PC-9 (cell line): ENCODE data around the gene BBIP1. TPM values are rescaled to one million over a fixed set of nuclear protein-coding genes. Genes with fewer than 3 reads are reported as not detected.

Experiments
- BruUV-seq: library from RNA; stranded (reverse); fragments of 400-500 nt; replicated peaks from 2 replicates; lab custom pipeline; 2021; lab: Mats Ljungman, UMichigan
- CTCF ChIA-PET: fragments of 300-600 bp; sonication (Branson Sonifier 250); formaldehyde crosslinking; loops from one replicate; lab custom pipeline; 2022; ENCODE audit warnings: antibody characterized with exemption; lab: Charles Lee
- POLR2A ChIA-PET: fragments of 300-600 bp; sonication (Branson Sonifier 250); formaldehyde crosslinking; loops from one replicate; lab custom pipeline; 2022; ENCODE audit warnings: antibody characterized with exemption; ENCODE audit not compliant: unreplicated experiment; lab: Charles Lee
- DNase-seq, 2 experiments: peaks; one replicate each; pipeline versions ENCODE4 v3.0.0 to v3.0.0-alpha.2; 2015 to 2022; ENCODE audit warnings: mixed read lengths in 1 of 2
- H2AFZ ChIP-seq: fragments of 200-600 bp; sonication (generic); 2 replicates; pipeline ENCODE4 v1.8.1; 2017; ENCODE audit warnings: antibody characterized with exemption
- H3F3A ChIP-seq: fragments of 200-600 bp; sonication (generic); 2 replicates; pipeline ENCODE4 v1.8.1; 2017; ENCODE audit warnings: antibody characterized with exemption, mild to moderate bottlenecking, low read depth; ENCODE audit not compliant: insufficient read depth
- H3K27ac ChIP-seq: fragments of 200-600 bp; sonication (generic); 2 replicates; pipeline ENCODE4 v1.6.1; 2016; ENCODE audit warnings: mixed run types
- H3K27me3 ChIP-seq: fragments of 200-600 bp; sonication (generic); 2 replicates; pipeline ENCODE4 v1.6.1; 2016; ENCODE audit warnings: low read depth, mixed run types; ENCODE audit not compliant: insufficient read depth
- H3K36me3 ChIP-seq: fragments of 200-600 bp; sonication (generic); 2 replicates; pipeline ENCODE4 v1.6.1; 2016; ENCODE audit warnings: low read depth, mixed run types
- H3K4me1 ChIP-seq: fragments of 200-600 bp; sonication (generic); replicated peaks from 2 replicates; pipeline ENCODE4 v1.6.1; 2016; ENCODE audit warnings: mixed run types; ENCODE audit not compliant: insufficient read depth
- H3K4me2 ChIP-seq: fragments of 200-600 bp; sonication (generic); 2 replicates; pipeline ENCODE4 v1.6.1; 2017; ENCODE audit warnings: mixed run types
- H3K4me3 ChIP-seq: fragments of 200-600 bp; sonication (generic); 2 replicates; pipeline ENCODE4 v1.6.1; 2016; ENCODE audit warnings: mixed run types
- H3K79me2 ChIP-seq: fragments of 200-600 bp; sonication (generic); 2 replicates; pipeline ENCODE4 v1.6.1; 2017; ENCODE audit warnings: low read depth, mixed run types
- H3K9me2 ChIP-seq: fragments of 200-600 bp; sonication (generic); 2 replicates; pipeline ENCODE4 v1.8.1; 2017; ENCODE audit warnings: mild to moderate bottlenecking; ENCODE audit not compliant: insufficient read depth
- H3K9me3 ChIP-seq: fragments of 200-600 bp; sonication (generic); 2 replicates; pipeline ENCODE4 v1.8.1; 2016; ENCODE audit warnings: low read depth; ENCODE audit not compliant: insufficient read depth
- H4K20me1 ChIP-seq: fragments of 200-600 bp; sonication (generic); 2 replicates; pipeline ENCODE4 v1.8.1; 2017; ENCODE audit not compliant: insufficient read depth
- EZH2 ChIP-seq: fragments of 200-600 bp; sonication (generic); IDR thresholded peaks from 2 replicates; pipeline ENCODE4 v1.8.0; 2017; ENCODE audit warnings: antibody characterized with exemption, low read depth
- intact Hi-C: fragments of 100-400 bp; cut with micrococcal nuclease; formaldehyde crosslinking; loops from one replicate; pipeline ENCODE4 v1.10.0; 2022; ENCODE audit not compliant: unreplicated experiment
- total RNA-seq: library from RNA; stranded (reverse); gene quantifications from 2 replicates; pipeline ENCODE4 v1.2.3, GENCODE V29; 2021
- TF ChIP-seq, protein P1 (sequence below): fragments of 200-600 bp; sonication (generic); conservative IDR thresholded peaks from 2 replicates; pipeline ENCODE4 v1.6.1; 2017; ENCODE audit warnings: mixed run types, antibody characterized with exemption, mild to moderate bottlenecking, moderate library complexity

The BBIP1 gene
- total RNA-seq, 1 experiment from 2014 or later: 14.9 TPM

DNA sequence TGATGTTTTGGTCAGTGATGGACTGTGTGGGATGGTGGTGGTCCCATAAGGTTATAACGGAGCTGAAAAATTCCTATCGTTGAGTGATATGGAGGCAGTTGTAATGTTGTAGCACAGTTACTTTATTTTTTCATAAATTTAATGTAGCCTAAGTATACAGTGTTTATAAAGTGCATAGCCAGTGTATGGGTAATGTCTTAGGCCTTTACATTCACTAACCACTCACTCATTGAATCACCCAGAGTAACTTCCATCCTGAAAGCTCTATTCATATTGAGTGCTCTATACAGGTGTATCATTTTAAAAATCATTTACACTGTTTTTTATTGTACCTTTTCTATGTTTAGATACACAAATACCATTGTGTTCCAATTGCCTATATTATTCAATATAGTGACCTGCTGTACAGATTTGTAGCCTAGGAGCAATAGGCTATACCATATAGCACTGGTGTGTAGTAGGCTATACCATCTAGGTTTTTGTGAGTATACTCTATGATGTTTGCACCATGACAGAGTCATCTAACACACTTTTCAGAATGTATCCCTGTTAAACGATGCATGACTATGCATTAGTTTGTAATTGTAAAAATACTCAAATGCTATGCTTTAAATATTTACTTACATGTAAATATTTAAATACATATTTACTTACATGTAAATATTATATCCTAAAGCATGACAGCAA, 26.2 kb downstream of the BBIP1 start:
- CTCF ChIA-PET: no interaction called here
- H3K4me2 ChIP-seq: no peak overlapping the region
- BruUV-seq: no TSS peak
- no peaks in the 10 kb centered on the region for H3K9me2 ChIP-seq
- no peaks in the 10 kb centered on the region for H3F3A ChIP-seq
- H3K79me2 ChIP-seq: no peaks in the 10 kb centered on the region
- H3K9me3 ChIP-seq: no peaks in the 10 kb centered on the region
- DNase-seq: no peak
- H3K27ac ChIP-seq: no peak overlapping the region
- H4K20me1 ChIP-seq: no peaks in the 10 kb centered on the region
- H3K27me3 ChIP-seq: no peaks in the 10 kb centered on the region
- peaks cover 20% of the 10 kb centered on the region; the same call in 1 of the 2 replicates for H3K36me3 ChIP-seq
- TF ChIP-seq, protein P1, sequence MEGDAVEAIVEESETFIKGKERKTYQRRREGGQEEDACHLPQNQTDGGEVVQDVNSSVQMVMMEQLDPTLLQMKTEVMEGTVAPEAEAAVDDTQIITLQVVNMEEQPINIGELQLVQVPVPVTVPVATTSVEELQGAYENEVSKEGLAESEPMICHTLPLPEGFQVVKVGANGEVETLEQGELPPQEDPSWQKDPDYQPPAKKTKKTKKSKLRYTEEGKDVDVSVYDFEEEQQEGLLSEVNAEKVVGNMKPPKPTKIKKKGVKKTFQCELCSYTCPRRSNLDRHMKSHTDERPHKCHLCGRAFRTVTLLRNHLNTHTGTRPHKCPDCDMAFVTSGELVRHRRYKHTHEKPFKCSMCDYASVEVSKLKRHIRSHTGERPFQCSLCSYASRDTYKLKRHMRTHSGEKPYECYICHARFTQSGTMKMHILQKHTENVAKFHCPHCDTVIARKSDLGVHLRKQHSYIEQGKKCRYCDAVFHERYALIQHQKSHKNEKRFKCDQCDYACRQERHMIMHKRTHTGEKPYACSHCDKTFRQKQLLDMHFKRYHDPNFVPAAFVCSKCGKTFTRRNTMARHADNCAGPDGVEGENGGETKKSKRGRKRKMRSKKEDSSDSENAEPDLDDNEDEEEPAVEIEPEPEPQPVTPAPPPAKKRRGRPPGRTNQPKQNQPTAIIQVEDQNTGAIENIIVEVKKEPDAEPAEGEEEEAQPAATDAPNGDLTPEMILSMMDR: no peak
- no peak for TF ChIP-seq EZH2
- intact Hi-C loops: loop anchor here (1.0 to 5.0 kb wide), 4 partner anchors 90 to 585 kb away; no protein-coding TSS in a partner anchor
- H3K4me3 ChIP-seq: no peak overlapping the region
- H3K4me1 ChIP-seq: no peaks in the 10 kb centered on the region
- POLR2A ChIA-PET: no interaction called here
- H2AFZ ChIP-seq: no peak overlapping the region

DNA sequence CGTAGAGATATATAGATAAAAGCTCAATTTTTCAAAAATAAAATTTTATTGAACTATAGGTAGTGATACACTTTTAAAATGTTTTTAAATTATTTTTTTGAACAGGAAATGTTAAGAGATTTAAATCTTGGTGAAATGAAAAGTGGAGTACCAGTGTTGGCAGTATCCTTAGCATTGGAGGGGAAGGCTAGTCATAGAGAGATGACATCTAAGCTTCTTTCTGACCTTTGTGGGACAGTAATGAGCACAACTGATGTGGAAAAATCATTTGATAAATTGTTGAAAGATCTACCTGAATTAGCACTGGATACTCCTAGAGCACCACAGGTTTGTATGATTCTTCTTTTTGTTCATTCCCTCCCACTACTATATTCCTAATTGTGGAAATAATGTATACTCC, 31.4 kb downstream of the BBIP1 start:
- H3K36me3 ChIP-seq: peaks cover 12% of the 10 kb centered on the region
- no peak overlapping the region for H3K4me2 ChIP-seq
- ChIA-PET POLR2A (no interaction called here), CTCF (interaction anchor here (0.5 kb wide), 1 partner anchor 679 kb away, joined by 9 read pairs; no protein-coding TSS in a partner anchor)
- H2AFZ ChIP-seq: no peak overlapping the region
- no peak overlapping the region for H3K4me3 ChIP-seq
- H3K4me1 ChIP-seq: peaks cover 20% of the 10 kb centered on the region
- intact Hi-C loops: no loop called here
- H3K79me2 ChIP-seq: no peaks in the 10 kb centered on the region
- H3K9me2 ChIP-seq: no peaks in the 10 kb centered on the region
- no peaks in the 10 kb centered on the region for H3K9me3 ChIP-seq
- no TSS peak for BruUV-seq
- no peak overlapping the region for H3K27ac ChIP-seq
- H4K20me1 ChIP-seq: no peaks in the 10 kb centered on the region; the same call in 1 of the 2 replicates
- DNase-seq: no peak
- TF ChIP-seq, protein P1: no peak
- TF ChIP-seq EZH2: no peak
- H3K27me3 ChIP-seq: no peaks in the 10 kb centered on the region
- H3F3A ChIP-seq: peaks cover 9% of the 10 kb centered on the region; the same call in 1 of the 2 replicates

DNA sequence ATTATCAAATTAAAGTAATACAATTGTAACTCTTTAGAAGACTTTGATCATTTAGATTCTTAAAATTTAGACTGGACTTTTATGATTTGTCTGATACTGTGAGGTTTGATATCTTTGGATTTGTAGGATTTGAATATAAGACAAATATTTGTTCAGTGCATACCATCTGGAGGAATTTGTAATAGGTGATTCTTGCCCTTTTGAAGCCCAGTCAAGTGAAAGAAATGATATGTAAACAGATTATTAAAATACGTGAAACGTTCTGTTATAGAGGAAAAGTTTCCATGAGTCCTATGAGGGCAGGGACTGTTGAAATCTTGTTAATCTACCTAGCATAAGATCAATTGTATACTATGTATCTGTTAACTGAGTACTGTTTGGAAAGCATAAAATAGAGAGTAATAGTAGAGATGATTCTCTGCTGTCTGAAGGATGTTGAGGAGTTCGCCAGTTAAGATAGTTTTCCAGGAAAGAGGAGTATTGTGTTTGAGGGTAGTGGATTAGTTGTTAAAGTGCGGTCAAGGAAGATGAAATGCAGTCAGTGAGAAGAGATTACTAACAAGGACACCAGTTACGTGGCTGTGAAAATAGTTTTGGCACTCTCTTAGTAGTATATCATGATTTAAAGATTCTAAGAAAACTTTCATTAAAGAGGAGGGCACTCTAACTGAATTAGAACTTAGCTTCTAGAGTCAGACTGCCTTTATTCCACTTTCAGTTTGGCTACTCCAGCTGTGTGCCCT, 32.9 kb downstream of the BBIP1 start:
- no peaks in the 10 kb centered on the region for H3K79me2 ChIP-seq
- peaks cover 9% of the 10 kb centered on the region; the same call in 1 of the 2 replicates for H3F3A ChIP-seq
- H3K4me2 ChIP-seq: peak overlapping the region; percentile 61; the same call in 1 of the 2 replicates
- intact Hi-C loops: no loop called here
- no peaks in the 10 kb centered on the region for H3K9me2 ChIP-seq
- BruUV-seq: no TSS peak
- no peaks in the 10 kb centered on the region; the same call in 1 of the 2 replicates for H4K20me1 ChIP-seq
- H3K27me3 ChIP-seq: no peaks in the 10 kb centered on the region
- peak in 1 of 2 experiments; percentile 85 for DNase-seq
- H3K4me1 ChIP-seq: peaks cover 20% of the 10 kb centered on the region
- no peak overlapping the region for H2AFZ ChIP-seq
- TF ChIP-seq, protein P1: no peak
- no peak for TF ChIP-seq EZH2
- POLR2A ChIA-PET: no interaction called here
- H3K36me3 ChIP-seq: peaks cover 12% of the 10 kb centered on the region
- no peaks in the 10 kb centered on the region for H3K9me3 ChIP-seq
- H3K4me3 ChIP-seq: no peak overlapping the region
- CTCF ChIA-PET: interaction anchor here (0.6 kb wide), 1 partner anchor 12 kb away, joined by 7 read pairs; no protein-coding TSS in a partner anchor
- H3K27ac ChIP-seq: peak overlapping the region; percentile 46; the same call in 1 of the 2 replicates
